H1 (cell line): ENCODE data around the gene TFB1M. TPM values are rescaled to one million over a fixed set of nuclear protein-coding genes. Genes with fewer than 3 reads are reported as not detected.

ENCODE experiments used
- BRCA1 ChIP-seq: IDR thresholded peaks from 2 replicates; pipeline ENCODE4 v1.6.1; 2012; ENCODE audit warnings: low read depth, low read length, improper control_type of control experiment
- CBX5 ChIP-seq: fragments of 300-800, 300-1000 bp; sonication (generic); IDR thresholded peaks from 2 replicates; pipeline ENCODE4 v1.7.1; 2016; ENCODE audit warnings: antibody characterized with exemption, low read length, low read depth
- EP300 ChIP-seq, 2 experiments: IDR thresholded peaks; 1 replicate in 1 of 2; 2 replicates in 1 of 2; pipeline ENCODE4 v1.6.1; 2011 to 2012; ENCODE audit warnings: low read depth in 2 of 2, low read length in 2 of 2, mild to moderate bottlenecking in 2 of 2, borderline replicate concordance in 1 of 2, inconsistent platforms in 1 of 2, moderate library complexity in 1 of 2
- GABPA ChIP-seq: IDR thresholded peaks from 2 replicates; pipeline ENCODE4 v1.6.1; 2011; ENCODE audit warnings: mild to moderate bottlenecking, low read length, moderate library complexity, borderline replicate concordance; ENCODE audit not compliant: insufficient read depth
- GTF2F1 ChIP-seq: IDR thresholded peaks from 2 replicates; pipeline ENCODE4 v1.6.1; 2012; ENCODE audit warnings: low read depth, low read length, improper control_type of control experiment, borderline replicate concordance
- HDAC6 ChIP-seq: IDR thresholded peaks from one replicate; pipeline ENCODE4 v1.7.1; 2012; ENCODE audit warnings: low read depth, mild to moderate bottlenecking, inconsistent platforms, low read length, moderate library complexity
- JUN ChIP-seq: IDR thresholded peaks from 2 replicates; pipeline ENCODE4 v1.6.1; 2011; ENCODE audit warnings: low read depth, mild to moderate bottlenecking, improper control_type of control experiment, low read length
- KDM5A ChIP-seq: fragments of 200-600 bp; IDR thresholded peaks from 2 replicates; pipeline ENCODE4 v1.7.1; 2012; ENCODE audit warnings: mild to moderate bottlenecking, low read length, inconsistent platforms, mixed read lengths
- MAFK ChIP-seq: IDR thresholded peaks from 2 replicates; pipeline ENCODE4 v1.6.1; 2012; ENCODE audit warnings: low read depth, mild to moderate bottlenecking, improper control_type of control experiment, low read length
- NRF1 ChIP-seq: IDR thresholded peaks from 2 replicates; pipeline ENCODE4 v1.6.1; 2011; ENCODE audit warnings: mild to moderate bottlenecking, low read depth, low read length, improper control_type of control experiment
- POLR2A ChIP-seq, 2 experiments: IDR thresholded peaks; 1 replicate in 1 of 2; 2 replicates in 1 of 2; pipeline ENCODE4 v1.6.1; 2011; ENCODE audit warnings: low read depth in 2 of 2, low read length in 2 of 2, mild to moderate bottlenecking in 2 of 2; ENCODE audit errors: control extremely low read depth in 1 of 2
- POLR2AphosphoS5 ChIP-seq: IDR thresholded peaks from 2 replicates; pipeline ENCODE4 v1.6.1; 2011; ENCODE audit warnings: low read depth, low read length
- RAD21 ChIP-seq, 2 experiments: IDR thresholded peaks in 1 of 2; conservative IDR thresholded peaks in 1 of 2; 2 replicates each; pipeline ENCODE4 v1.6.1; 2011; ENCODE audit warnings: low read depth in 2 of 2, low read length in 2 of 2, improper control_type of control experiment in 1 of 2, inconsistent platforms in 1 of 2, mild to moderate bottlenecking in 1 of 2, moderate library complexity in 1 of 2
- RBBP5 ChIP-seq: IDR thresholded peaks from 2 replicates; pipeline ENCODE4 v1.7.1; 2012; ENCODE audit warnings: low read depth, mild to moderate bottlenecking, inconsistent platforms, low read length, moderate library complexity, borderline replicate concordance
- RNF2 ChIP-seq: fragments of 200-900, 300-1000 bp; sonication (generic); IDR thresholded peaks from 2 replicates; pipeline ENCODE4 v1.7.1; 2016; ENCODE audit warnings: borderline replicate concordance, low read depth, mild to moderate bottlenecking, antibody characterized with exemption, low read length; ENCODE audit not compliant: poor library complexity, severe bottlenecking; ENCODE audit errors: missing control alignments
- RXRA ChIP-seq: IDR thresholded peaks from 2 replicates; pipeline ENCODE4 v1.6.1; 2011; ENCODE audit warnings: low read depth, mild to moderate bottlenecking, low read length, moderate library complexity; ENCODE audit not compliant: insufficient read depth
- SIRT6 ChIP-seq: IDR thresholded peaks from one replicate; pipeline ENCODE4 v1.7.1; 2012; ENCODE audit warnings: low read length, inconsistent platforms
- SIX5 ChIP-seq: IDR thresholded peaks from 2 replicates; pipeline ENCODE4 v1.6.1; 2011; ENCODE audit warnings: mild to moderate bottlenecking, low read depth, low read length
- SP2 ChIP-seq: IDR thresholded peaks from 2 replicates; pipeline ENCODE4 v1.6.1; 2012; ENCODE audit warnings: mild to moderate bottlenecking, low read length, inconsistent platforms
- SRF ChIP-seq: IDR thresholded peaks from 2 replicates; pipeline ENCODE4 v1.6.1; 2011; ENCODE audit warnings: mild to moderate bottlenecking, low read depth, low read length, moderate library complexity
- TAF7 ChIP-seq: optimal IDR thresholded peaks from 2 replicates; pipeline ENCODE3; 2011; ENCODE audit warnings: low read depth, mild to moderate bottlenecking, inconsistent platforms, low read length, moderate library complexity, borderline replicate concordance
- TBP ChIP-seq: IDR thresholded peaks from 2 replicates; pipeline ENCODE4 v1.6.1; 2011; ENCODE audit warnings: low read depth, low read length, improper control_type of control experiment
- TEAD4 ChIP-seq: IDR thresholded peaks from 2 replicates; pipeline ENCODE4 v1.6.1; 2012; ENCODE audit warnings: low read depth, low read length, inconsistent platforms, mixed read lengths
- YY1 ChIP-seq: IDR thresholded peaks from 2 replicates; pipeline ENCODE4 v1.6.1; 2011; ENCODE audit warnings: low read depth, mild to moderate bottlenecking, low read length
- polyA plus RNA-seq, 7 experiments: library from polyadenylated mRNA; depleted of rRNA in 3 of 7; stranded (reverse) in 5 of 7; unstranded in 2 of 7; fragments of >200 nt in 5 of 7; fragments of 200-250 nt in 2 of 7; gene quantifications; 1 replicate in 5 of 7; 2 replicates in 1 of 7; 4 replicates in 1 of 7; pipeline versions ENCODE4 v1.2.1 to v1.2.3, GENCODE V29; 2011 to 2013; ENCODE audit warnings: missing spikeins in 2 of 7, mixed read lengths in 2 of 7
- total RNA-seq: library from RNA; stranded (reverse); fragmentation: NEBNext Ultra II Directional; extraction: Animal tissue kit (Norgen Biotek cat#: 25700); gene quantifications from 2 replicates; pipeline ENCODE4 v1.2.1, GENCODE V29; 2021
- TF ChIP-seq, protein P1 (sequence below): IDR thresholded peaks from 2 replicates; pipeline ENCODE4 v1.6.1; 2012; ENCODE audit warnings: inconsistent platforms

Gene TFB1M
- total and polyA plus RNA-seq, 2 of the 8 experiments (the other 6 are each of a cell fraction or from before 2014, with no cell fraction given), result 28.2 to 49.4 TPM

DNA sequence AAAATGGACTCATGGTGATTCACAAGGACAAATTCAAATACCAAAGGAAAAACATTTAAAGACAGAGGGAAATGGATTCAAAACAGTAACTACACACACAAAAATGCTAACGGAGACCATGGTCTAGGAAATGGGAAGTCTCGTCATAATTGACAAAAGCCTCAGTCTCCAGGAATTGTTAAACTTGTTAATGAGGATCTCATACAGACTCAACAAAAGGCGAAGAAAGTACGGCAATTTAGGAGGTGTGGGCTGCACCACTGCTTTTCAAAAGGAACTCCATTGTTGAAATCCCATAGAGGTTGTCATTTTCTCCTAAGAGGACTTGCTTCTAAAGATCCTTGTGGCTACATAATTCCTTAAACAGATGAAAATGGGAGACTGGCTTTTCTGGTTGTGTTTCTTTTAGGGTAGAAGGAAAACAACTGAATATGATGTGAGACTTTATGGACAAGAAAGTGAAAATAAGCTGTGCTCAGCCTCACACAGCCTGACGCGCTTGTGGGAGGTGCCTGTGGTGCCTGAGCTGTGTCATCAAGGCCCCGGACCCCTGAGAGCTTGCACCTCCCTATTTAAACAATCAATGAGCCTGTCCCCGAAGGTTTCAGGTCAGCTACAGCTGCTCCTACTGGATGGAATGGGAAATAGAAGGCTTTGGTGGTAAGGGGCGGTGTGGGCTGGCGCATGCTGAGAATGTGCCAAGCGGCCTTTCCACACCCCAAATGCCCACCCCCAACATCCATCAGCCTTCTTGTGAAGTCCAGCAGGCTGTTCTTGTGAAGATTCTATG lies 53.0 kb downstream of the TFB1M start (continued):
- TF ChIP-seq SRF (no peak), BRCA1 (no peak), TEAD4 (peak; percentile 97), RXRA (no peak), GTF2F1 (no peak), POLR2AphosphoS5 (no peak; the same call in 1 of the 2 replicates), TAF7 (no peak), GABPA (no peak), TBP (no peak), MAFK (no peak), SIX5 (no peak), HDAC6 (no peak), KDM5A (no peak), RNF2 (no peak), JUN (no peak), CBX5 (no peak), SIRT6 (no peak), NRF1 (no peak), RAD21 (IDR thresholded peaks at IDR 0.05 in 1 of 2, conservative IDR thresholded peaks at IDR 0.05 in 1 of 2; ENCODE audit: low read depth in 2 of 2, low read length in 2 of 2) (peak; percentile 33 to 41; a peak in 3 of 4 replicates), RBBP5 (no peak), POLR2A (IDR thresholded peaks at IDR 0.05; ENCODE audit: control extremely low read depth in 1 of 2, low read depth in 2 of 2, low read length in 2 of 2) (0 out of 3 replicates have a peak, but pooled peaks of 1 of the 2 experiments have one; percentile 16), SP2 (no peak), YY1 (0 out of 2 replicates have a peak, but pooled peaks have one; percentile 58), EP300 (IDR thresholded peaks at IDR 0.05; ENCODE audit: borderline replicate concordance in 1 of 2, low read depth in 2 of 2, low read length in 2 of 2) (no peak)
- TF ChIP-seq, protein P1, sequence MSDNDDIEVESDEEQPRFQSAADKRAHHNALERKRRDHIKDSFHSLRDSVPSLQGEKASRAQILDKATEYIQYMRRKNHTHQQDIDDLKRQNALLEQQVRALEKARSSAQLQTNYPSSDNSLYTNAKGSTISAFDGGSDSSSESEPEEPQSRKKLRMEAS, result peak; percentile 49; the same call in 1 of the 2 replicates
